Neural progenitor cell (in vitro differentiated cells): ENCODE results near the gene SOWAHD. TPM values are rescaled to one million over a fixed set of nuclear protein-coding genes. Genes with fewer than 3 reads are reported as not detected.
A peak's percentile ranks its signal among the peaks of the same experiment; 100 is the strongest.

Experiments
- DNase-seq: peaks from one replicate; pipeline ENCODE4 v3.0.0-alpha.2; 2016; ENCODE audit warnings: low spot score
- H2AFZ ChIP-seq: fragments of 200-600 bp; sonication (generic); replicated peaks from 2 replicates; pipeline ENCODE4 v1.6.1; 2016; ENCODE audit warnings: antibody characterized with exemption
- H3F3A ChIP-seq: fragments of 200-600 bp; sonication (generic); 2 replicates; pipeline ENCODE4 v1.6.1; 2016; ENCODE audit warnings: antibody characterized with exemption, low read depth
- H3K27ac ChIP-seq: fragments of 200-600 bp; sonication (generic); 2 replicates; pipeline ENCODE4 v1.5.1; 2016; ENCODE audit warnings: mild to moderate bottlenecking
- H3K27me3 ChIP-seq: fragments of 200-600 bp; sonication (generic); 2 replicates; pipeline ENCODE4 v1.6.1; 2016; ENCODE audit warnings: mild to moderate bottlenecking, moderate library complexity
- H3K36me3 ChIP-seq: fragments of 200-600 bp; sonication (generic); 2 replicates; pipeline ENCODE4 v1.5.1; 2016
- H3K4me1 ChIP-seq: fragments of 200-600 bp; sonication (generic); 2 replicates; pipeline ENCODE4 v1.6.1; 2016; ENCODE audit warnings: mixed run types
- H3K4me2 ChIP-seq: fragments of 200-600 bp; sonication (generic); 2 replicates; pipeline ENCODE4 v1.6.1; 2016
- H3K4me3 ChIP-seq: fragments of 200-600 bp; sonication (generic); 2 replicates; pipeline ENCODE4 v1.5.1; 2016
- H3K79me2 ChIP-seq: fragments of 200-600 bp; sonication (generic); 2 replicates; pipeline ENCODE4 v1.6.1; 2016; ENCODE audit warnings: low read depth
- H3K9ac ChIP-seq: fragments of 200-600 bp; sonication (generic); 2 replicates; pipeline ENCODE4 v1.6.1; 2016
- H3K9me3 ChIP-seq: fragments of 200-600 bp; sonication (generic); 2 replicates; pipeline ENCODE4 v1.5.1; 2016; ENCODE audit warnings: low read depth
- H4K20me1 ChIP-seq: fragments of 200-600 bp; sonication (generic); 2 replicates; pipeline ENCODE4 v1.6.1; 2016; ENCODE audit warnings: low read depth
- H3K27ac Mint-ChIP-seq: 3 replicates; pipeline ENCODE4 v1.8.0; 2021; ENCODE audit warnings: mixed read lengths
- H3K27me3 Mint-ChIP-seq: 2 replicates; pipeline ENCODE4 v1.8.0; 2022; ENCODE audit warnings: low read depth, mild to moderate bottlenecking, inconsistent platforms, moderate library complexity, mixed read lengths; ENCODE audit not compliant: insufficient read depth
- H3K36me3 Mint-ChIP-seq: 3 replicates; pipeline ENCODE4 v1.8.0; 2021; ENCODE audit warnings: mixed read lengths
- H3K4me1 Mint-ChIP-seq: 3 replicates; pipeline ENCODE4 v1.8.0; 2021; ENCODE audit warnings: mixed read lengths
- H3K4me3 Mint-ChIP-seq: 3 replicates; pipeline ENCODE4 v1.8.0; 2021; ENCODE audit warnings: mild to moderate bottlenecking, moderate library complexity, mixed read lengths
- H3K9me3 Mint-ChIP-seq: 3 replicates; pipeline ENCODE4 v1.8.0; 2020; ENCODE audit warnings: mixed read lengths
- EZH2 ChIP-seq: fragments of 200-600 bp; sonication (generic); IDR thresholded peaks from 2 replicates; pipeline ENCODE4 v1.6.1; 2017; ENCODE audit warnings: antibody characterized with exemption, mild to moderate bottlenecking, moderate library complexity
- EZH2phosphoT487 ChIP-seq: fragments of 200-600 bp; sonication (generic); IDR thresholded peaks from 2 replicates; pipeline ENCODE4 v1.6.1; 2017; ENCODE audit warnings: antibody characterized with exemption
- total RNA-seq: library from RNA; depleted of rRNA; stranded (reverse); fragments of >200 nt; gene quantifications from 2 replicates; pipeline ENCODE4 v1.2.3, GENCODE V29; 2015; ENCODE audit warnings: low replicate concordance
- TF ChIP-seq, protein P1 (sequence below): fragments of 200-600 bp; sonication (generic); IDR thresholded peaks from 2 replicates; pipeline ENCODE4 v1.5.1; 2017; ENCODE audit warnings: antibody characterized with exemption, mild to moderate bottlenecking

SOWAHD gene, protein sequence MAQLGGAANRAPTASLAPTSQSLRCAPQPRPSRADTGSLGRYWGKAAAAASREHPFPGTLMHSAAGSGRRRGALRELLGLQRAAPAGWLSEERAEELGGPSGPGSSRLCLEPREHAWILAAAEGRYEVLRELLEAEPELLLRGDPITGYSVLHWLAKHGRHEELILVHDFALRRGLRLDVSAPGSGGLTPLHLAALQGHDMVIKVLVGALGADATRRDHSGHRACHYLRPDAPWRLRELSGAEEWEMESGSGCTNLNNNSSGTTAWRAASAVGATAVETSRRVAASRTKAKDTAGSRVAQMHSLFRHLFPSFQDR
- total RNA-seq, result 0.50 TPM in 1 of 2 replicates, not detected in the other

DNA sequence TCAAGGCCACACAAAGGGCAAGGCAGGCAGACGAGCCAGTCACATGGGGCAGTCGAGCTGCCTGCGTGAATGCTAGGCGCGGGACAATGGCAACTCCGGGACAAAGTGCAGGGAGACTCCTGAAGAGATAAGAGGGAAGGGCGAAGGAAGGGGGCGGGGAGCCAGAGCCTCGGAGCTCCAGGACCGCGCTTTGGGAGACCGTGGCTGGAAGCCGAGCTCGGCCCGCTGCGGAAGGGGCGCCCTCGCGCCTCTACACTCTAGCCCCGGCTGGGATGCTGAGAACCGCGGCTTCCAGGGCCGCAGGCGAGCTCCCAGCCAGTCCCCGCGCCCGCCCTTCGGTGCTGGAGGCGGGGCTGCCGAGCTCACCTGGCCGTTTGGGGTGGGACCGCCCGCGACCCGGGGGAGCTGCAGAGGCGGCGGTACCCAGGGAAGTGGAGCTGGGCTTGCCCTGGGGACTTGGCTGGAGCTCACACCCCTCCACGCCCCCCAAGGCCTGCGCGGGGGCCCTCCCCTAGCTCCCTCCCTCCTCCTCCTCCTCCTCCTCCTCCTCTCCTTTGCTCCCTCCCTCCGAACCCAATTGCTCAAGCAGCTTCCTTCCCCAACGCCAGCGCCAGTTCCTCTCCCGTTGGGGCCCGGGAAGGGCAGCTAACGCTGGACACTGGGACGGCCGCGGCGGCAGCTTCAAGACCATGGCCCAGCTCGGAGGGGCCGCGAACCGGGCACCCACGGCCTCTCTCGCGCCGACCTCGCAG lies at the start of gene SOWAHD:
Gene SOWAHD, plus strand, starts transcription at position 610 of the 752 bp plus-strand sequence. Its CDS starts 80 bp downstream, at position 690.
- Histone ChIP-seq H3K4me1 (no peaks in the 10 kb centered on the region), H3K9me3 (no peaks in the 10 kb centered on the region), H3K27me3 (peaks cover 58% of the 10 kb centered on the region), H3K9ac (no peak within 1 kb of the TSS), H4K20me1 (no peaks in the 10 kb centered on the region), H3K4me3 (peak within 1 kb of the TSS; percentile 53), H3K4me2 (peak within 1 kb of the TSS; percentile 75), H3K27ac (no peak within 1 kb of the TSS), H3F3A (peaks cover 6% of the 10 kb centered on the region), H2AFZ (peak within 1 kb of the TSS; percentile 85), H3K79me2 (no peaks in the 10 kb centered on the region), H3K36me3 (no peaks in the 10 kb centered on the region)
- peaks cover 19% of the 10 kb centered on the region for H3K9me3 Mint-ChIP-seq
- peak; percentile 60 for DNase-seq
- TF ChIP-seq, protein P1, sequence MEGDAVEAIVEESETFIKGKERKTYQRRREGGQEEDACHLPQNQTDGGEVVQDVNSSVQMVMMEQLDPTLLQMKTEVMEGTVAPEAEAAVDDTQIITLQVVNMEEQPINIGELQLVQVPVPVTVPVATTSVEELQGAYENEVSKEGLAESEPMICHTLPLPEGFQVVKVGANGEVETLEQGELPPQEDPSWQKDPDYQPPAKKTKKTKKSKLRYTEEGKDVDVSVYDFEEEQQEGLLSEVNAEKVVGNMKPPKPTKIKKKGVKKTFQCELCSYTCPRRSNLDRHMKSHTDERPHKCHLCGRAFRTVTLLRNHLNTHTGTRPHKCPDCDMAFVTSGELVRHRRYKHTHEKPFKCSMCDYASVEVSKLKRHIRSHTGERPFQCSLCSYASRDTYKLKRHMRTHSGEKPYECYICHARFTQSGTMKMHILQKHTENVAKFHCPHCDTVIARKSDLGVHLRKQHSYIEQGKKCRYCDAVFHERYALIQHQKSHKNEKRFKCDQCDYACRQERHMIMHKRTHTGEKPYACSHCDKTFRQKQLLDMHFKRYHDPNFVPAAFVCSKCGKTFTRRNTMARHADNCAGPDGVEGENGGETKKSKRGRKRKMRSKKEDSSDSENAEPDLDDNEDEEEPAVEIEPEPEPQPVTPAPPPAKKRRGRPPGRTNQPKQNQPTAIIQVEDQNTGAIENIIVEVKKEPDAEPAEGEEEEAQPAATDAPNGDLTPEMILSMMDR, result no peak
- no peak for TF ChIP-seq EZH2
- TF ChIP-seq EZH2phosphoT487, result no peak
- H3K36me3 Mint-ChIP-seq, result no peaks in the 10 kb centered on the region
- H3K4me3 Mint-ChIP-seq, result peak within 1 kb of the TSS; percentile 89
- peaks cover 10% of the 10 kb centered on the region for H3K27me3 Mint-ChIP-seq
- H3K4me1 Mint-ChIP-seq, result peaks cover 15% of the 10 kb centered on the region
- H3K27ac Mint-ChIP-seq, result peak within 1 kb of the TSS; percentile 87

DNA sequence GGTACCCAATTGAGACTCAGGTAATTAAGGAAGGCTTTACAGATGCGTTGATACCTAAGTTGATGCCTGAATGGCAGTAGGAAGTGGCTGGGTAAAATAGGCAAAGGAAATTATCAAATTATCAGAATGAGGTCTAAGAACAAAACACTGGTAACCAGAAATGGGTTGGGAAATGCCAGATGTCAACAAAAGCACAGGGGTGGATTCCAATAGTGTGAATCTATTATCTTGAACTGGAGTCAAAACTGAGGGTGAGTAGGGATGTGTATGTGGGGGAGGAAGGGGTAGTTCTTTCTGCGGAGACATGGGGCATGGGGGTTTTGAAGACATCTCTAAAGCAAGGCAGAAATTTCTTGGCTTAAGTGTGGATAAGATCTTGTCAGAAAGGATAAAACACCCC lies 49.5 kb upstream of the SOWAHD start:
- Histone ChIP-seq H3K4me2 (no peak overlapping the region), H2AFZ (no peak overlapping the region)
- H3K27ac Mint-ChIP-seq, result no peak overlapping the region

DNA sequence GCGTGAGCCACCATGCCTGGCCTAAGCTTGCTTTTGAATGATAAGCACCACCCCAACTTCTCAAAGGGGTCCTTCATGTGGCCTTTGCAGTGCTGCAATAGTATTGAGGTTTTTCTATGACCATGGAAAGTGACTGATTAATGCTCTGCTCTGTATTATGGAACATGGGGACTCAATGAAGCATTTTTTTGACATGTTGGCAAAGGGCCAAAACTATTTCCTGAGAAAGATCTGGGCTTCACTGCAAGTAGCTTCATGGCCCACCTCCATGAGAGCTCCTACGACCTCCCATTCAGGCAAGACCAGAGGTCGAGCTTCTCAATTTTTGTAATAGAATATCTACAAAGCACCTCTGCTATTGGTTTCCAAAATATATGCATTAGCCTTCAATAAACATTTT lies 48.8 kb upstream of the SOWAHD start:
- Histone ChIP-seq H3F3A (no peaks in the 10 kb centered on the region), H3K27ac (no peak overlapping the region), H3K9ac (no peak overlapping the region), H3K79me2 (no peaks in the 10 kb centered on the region), H2AFZ (no peak overlapping the region), H3K36me3 (no peaks in the 10 kb centered on the region), H3K9me3 (no peaks in the 10 kb centered on the region), H3K4me2 (no peak overlapping the region), H3K4me3 (no peak overlapping the region), H3K4me1 (no peaks in the 10 kb centered on the region), H3K27me3 (no peaks in the 10 kb centered on the region), H4K20me1 (no peaks in the 10 kb centered on the region)
- Mint-ChIP-seq H3K36me3 (no peaks in the 10 kb centered on the region), H3K4me3 (no peak overlapping the region), H3K27me3 (peaks cover 6% of the 10 kb centered on the region), H3K9me3 (peaks cover 20% of the 10 kb centered on the region), H3K4me1 (no peaks in the 10 kb centered on the region), H3K27ac (no peak overlapping the region)
- no peak for DNase-seq
- TF ChIP-seq EZH2phosphoT487 (no peak), EZH2 (no peak)
- TF ChIP-seq, protein P1, result no peak

More for the DNA sequence above, 49.5 kb upstream of the SOWAHD start:
- no peaks in the 10 kb centered on the region for H3K9me3 ChIP-seq
- H3K4me1 ChIP-seq, result no peaks in the 10 kb centered on the region
- no peaks in the 10 kb centered on the region for H4K20me1 ChIP-seq
- H3K36me3 ChIP-seq, result no peaks in the 10 kb centered on the region
- Mint-ChIP-seq H3K9me3 (peaks cover 15% of the 10 kb centered on the region), H3K36me3 (no peaks in the 10 kb centered on the region), H3K27me3 (peaks cover 6% of the 10 kb centered on the region), H3K4me1 (no peaks in the 10 kb centered on the region), H3K4me3 (no peak overlapping the region)
- TF ChIP-seq EZH2 (no peak), EZH2phosphoT487 (no peak)
- TF ChIP-seq, protein P1, result no peak
- H3F3A ChIP-seq, result no peaks in the 10 kb centered on the region
- no peak overlapping the region for H3K9ac ChIP-seq
- no peak overlapping the region for H3K27ac ChIP-seq
- H3K79me2 ChIP-seq, result no peaks in the 10 kb centered on the region
- DNase-seq, result no peak
- H3K27me3 ChIP-seq, result no peaks in the 10 kb centered on the region
- no peak overlapping the region for H3K4me3 ChIP-seq
